AML-193 (cell line): ENCODE data around the gene RAPGEF6.
A peak's percentile ranks its signal among the peaks of the same experiment; 100 is the strongest.
"Not testable (repeated sequence)": the region's sequence is repeated elsewhere in the genome, so short reads cannot be mapped to it uniquely, and the experiment has no call there.

Source experiments
- DNase-seq, 2 experiments: peaks; one replicate each; lab custom pipeline; 2025; lab: John Stamatoyannopoulos, UW

RAPGEF6 gene

DNA sequence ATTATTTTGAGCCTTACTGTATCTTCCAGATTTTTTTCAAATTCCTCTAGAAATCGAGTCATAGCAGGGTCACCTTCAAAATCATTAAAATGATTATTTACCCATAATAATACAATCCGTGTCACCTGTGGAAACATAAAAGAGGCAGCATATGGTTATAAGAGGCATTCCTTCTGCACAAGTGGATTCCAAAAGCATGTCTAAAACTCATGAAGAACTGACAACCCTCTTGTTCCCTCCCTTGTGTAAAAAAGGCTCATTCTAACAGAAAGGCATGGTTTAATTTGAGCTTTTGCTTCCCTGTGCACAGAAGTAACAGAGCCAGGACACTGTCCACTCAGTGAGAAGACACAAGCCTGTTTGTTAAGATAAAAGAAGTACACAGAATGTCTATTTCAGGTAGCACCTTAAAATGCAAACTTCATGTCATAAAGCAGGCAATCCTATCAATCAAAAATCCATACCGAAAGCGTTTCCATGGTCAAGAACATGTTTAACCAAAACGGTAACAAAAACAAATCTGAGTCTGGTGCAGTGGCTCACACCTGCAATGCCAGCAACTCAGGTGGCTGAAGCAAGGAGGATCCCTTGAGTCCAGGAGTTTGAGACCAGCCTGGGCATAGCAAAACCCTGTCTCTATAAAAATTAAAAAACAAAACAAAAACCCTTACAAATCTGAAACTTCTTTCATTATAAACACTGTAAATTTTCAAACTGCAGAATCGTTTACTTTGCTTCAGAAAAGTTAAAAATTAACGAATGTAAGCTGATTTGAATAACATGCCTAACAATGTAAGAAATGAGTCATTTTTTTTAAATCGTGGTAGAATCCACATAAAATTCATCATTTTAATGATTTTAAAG lies 139.3 kb downstream of the RAPGEF6 start:
- no peak for DNase-seq

DNA sequence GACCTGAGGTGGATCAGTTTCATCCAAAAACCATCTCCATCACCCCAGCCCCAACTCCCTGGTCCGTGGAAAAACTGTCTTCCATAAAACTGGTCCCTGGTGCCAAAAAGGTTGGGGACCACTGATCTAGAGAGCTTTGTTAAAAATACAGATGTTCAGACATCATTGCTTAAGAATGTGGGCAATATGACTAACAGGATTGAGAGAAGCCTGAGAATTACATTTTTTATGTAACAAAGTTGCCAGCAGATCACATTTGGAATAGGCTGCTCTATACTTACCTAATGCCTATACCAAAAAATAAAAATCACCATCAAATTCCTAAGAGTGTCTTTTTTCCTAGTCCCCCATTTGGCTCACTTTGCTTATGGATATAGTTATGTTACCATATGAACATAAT lies 143.3 kb downstream of the RAPGEF6 start:
- DNase-seq, result no peak

DNA sequence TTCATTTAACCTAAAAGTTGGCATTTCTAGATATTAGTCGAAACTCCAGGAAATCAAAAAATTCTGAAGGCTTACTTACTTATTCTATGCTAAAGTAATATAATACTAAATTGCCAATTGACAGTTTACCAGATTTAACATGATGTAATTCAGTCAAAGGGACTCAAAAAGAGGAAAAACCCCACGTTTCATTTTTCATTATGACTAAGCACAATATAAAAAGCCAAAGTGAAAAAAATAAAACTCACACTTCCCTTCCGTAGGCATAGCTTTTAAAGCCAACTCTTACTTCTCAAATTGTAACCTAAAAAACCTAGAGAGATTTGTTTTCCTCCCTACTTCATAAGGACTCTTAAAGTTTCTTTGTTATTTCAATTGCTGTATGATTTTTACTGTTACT lies 146.6 kb downstream of the RAPGEF6 start:
- DNase-seq, result peak; percentile 16 to 58

DNA sequence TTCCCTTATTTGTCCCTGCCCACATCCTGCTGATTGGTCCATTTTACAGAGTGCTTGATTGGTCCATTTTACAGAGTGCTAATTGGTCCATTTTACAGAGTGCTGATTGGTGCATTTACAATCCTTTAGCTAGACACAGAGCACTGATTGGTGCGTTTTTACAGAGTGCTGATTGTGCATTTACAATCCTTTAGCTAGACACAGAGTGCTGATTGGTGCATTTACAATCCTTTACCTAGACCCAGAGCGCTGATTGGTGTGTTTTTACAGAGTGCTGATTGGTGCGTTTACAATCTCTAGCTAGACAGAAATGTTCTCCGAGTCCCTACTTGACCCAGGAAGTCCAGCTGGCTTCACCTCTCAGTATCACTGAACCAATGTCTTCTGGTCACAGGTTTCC lies 147.7 kb downstream of the RAPGEF6 start:
- DNase-seq, result not testable (repeated sequence)

DNA sequence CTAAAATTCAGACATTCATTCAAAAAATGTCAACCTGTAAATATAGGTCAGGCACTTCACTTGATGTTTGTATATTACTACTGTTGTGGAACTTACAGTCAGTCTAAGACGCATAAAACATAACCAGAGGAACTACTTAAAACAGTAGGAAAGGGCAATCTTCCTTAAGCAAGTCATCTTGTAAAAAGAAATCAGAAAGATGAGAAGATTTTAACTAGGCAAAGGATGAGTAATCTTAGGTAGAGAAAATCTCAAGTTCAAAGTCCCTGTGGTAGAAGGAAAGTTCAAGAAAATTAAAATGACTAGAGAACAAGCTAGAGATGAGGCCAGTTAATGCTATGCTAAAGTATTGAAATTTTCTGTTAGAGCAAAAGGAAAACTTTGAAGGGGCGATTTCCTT lies 152.4 kb downstream of the RAPGEF6 start:
- DNase-seq, result no peak

DNA sequence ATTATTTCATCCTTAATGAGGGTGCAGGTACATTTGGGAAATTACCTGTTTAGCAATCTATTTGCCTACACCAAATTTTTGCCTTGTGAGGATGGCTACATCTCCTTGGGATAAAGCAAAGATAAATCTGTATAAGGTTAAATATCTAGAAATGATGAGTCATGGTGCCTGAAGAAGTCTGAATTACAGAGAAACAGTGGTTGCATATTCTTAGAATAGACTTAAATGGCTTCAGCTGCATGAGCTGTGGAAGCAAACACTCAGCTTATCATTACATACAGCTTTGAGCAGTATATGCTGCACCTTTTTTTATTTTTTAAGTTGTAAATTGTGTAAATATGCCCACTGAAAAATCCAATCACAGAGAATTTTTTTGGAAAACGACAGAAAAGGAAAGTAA lies 153.5 kb downstream of the RAPGEF6 start:
- no peak for DNase-seq

DNA sequence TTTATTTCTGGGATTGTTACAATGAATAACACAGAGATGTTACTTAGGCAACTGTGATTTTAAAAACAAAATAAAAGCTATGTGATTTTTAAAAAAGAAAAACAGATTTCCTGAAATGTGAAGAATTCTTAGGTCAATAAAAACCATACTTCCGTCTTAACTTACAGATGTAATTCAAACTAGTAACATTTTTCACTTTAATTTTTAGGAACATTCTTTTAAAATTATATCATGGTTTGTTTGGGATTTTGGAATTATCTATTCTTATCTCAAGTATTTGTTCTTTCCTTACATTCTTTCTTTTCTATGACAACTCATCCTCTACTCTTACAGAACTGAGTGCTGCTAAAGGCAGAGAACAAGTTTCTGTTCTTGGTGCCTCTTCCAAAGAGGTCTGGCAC lies 159.5 kb downstream of the RAPGEF6 start:
- DNase-seq, result no peak

DNA sequence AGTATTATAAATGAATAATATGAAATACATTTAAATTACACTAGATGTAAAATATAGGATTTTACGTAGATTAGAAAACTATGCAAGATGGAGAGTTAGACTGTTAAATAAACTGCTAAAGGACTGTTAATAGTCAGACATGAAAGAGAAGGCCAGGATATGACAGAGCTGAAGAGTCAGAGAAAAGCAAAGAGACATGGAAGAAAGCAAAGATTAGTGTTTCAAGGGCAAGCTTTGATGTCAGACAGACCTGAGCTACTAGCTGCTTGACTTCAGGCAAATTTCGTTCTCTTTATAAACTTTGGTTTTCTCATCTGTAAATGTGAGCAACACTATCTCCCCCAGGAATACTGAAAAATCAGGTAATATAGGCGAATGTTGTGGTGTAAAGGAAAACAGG lies 161.3 kb downstream of the RAPGEF6 start:
- DNase-seq, result no peak

DNA sequence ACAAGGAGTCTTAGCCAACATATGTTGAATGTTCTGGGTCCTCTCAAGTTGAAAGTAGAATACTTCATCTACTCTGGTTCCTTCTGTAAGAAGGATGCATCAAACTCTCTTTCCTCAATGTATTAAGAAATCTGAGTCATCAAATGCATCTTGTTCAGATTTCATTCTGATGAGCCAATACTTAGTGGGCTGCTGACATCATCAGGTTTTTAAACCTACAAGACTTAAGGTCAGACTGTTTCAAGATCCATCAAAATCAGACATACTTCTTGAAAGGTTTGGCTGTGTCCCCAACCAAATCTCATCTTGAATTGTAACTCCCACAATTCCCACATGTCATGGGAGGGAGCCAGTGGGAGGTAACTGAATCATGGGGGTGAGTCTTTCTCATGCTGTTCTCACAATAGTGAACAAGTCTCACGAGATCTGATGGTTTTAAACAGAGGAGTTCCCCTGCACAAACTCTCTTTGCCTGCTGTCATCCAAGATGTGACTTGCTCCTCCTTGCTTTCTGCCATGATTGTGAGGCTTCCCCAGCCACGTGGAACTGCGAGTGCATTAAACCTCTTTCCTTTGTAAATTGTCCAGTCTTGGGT lies 168.8 kb downstream of the RAPGEF6 start:
- DNase-seq, result no peak

DNA sequence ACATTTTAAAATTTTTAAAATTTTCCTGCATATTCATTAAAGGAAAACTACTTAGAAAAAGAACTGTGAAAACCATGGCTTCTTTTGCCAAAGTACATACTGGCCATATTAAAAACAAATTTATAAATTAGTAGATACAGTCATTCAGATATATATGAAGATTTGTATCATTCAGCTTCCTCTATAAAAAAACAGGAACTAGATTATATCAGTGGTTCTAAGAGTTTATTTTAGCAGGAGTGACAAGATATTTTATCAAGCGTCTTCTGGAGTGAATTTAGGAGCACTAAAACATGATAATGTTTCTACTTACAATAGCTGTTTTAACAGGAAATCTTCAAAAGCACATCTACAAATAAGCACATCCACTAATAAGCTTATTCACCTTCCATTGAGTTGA lies 171.4 kb downstream of the RAPGEF6 start:
- DNase-seq, result peak; percentile 7 to 17

DNA sequence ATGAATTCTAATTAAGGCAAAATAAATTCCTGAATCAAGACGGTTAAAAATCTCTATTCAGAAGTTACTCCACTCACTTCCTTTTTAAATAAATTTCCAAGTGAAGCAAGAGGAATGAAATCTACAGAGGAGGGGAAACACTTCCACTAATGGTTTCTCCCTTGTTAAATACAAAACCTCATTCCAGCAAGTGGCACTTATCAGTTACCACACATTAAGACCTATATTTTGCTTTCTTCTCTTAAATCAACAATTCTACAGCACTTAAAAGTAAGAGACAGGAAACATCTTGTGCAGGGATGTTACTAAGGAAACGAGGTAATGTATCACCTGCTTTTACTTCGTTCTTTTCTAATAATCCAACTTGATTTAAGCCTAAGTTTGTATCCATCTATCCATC lies 172.6 kb downstream of the RAPGEF6 start:
- no peak for DNase-seq

DNA sequence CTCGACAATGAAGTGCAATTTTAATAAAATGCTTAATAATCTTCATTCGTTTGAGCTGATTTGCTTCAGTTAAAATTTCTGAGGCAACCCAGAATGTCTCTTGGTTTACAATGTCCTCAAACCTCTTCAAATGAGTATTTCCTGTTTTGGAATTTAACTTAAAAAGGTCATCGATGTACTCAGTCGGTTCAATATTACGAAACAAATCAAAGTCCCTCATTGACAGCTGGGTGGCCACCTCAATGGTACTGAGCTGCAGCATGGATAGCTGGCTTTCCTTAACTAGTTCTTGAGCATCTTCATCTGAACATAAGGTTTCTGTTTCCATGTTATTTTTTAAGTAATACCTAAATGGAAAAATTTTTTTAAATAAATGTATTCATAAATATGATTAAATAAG lies 173.3 kb downstream of the RAPGEF6 start:
- no peak for DNase-seq

DNA sequence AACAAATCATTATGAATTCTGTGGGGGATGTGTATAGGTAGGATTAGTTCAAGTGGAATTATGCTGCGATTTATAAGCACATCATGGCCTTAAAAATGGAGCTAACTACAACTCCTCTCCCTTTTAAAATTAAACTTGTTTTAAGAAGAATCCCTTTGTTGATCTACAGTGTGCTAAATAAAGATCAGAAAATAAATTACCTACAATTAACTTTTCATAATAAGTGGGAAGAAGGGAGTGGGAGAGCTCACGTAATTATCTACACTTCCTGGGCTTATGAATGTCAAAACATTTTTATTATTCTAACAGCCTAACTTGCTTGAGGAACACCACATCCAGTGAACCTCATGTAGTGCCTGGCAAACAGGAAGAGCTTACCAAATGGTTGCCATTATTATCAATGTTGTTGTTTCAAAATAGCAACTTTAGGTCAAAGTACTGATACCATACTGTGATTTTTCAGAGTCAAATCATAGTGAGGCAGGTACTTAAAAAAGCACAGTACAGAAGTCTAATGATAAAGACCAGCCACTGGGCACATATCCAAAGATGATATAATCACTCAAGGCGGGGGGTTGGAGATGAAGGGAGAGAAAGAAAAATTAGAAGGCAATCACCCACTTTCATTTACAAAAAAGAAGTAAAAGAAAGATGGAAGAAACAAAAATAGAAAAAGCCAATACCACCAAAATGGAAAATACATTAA lies 174.0 kb downstream of the RAPGEF6 start:
- no peak for DNase-seq

DNA sequence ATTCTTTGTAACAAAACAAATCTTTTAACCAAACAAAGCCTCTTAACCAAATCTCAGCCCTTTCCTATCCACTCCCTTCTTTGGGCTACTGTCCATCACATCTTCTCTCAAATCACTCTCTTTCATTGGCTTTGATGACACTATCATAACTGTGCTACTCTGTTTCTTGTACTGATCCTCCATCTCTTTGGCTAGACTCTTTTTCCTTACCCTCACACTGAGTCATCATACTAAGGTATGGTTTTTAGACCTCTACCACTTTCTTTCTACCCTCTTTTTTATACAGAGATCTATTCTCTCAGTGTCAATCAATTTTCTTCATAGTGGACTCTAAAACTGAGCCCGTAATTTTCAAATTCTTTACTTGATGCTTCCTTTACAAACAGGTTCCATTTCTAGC lies 174.9 kb downstream of the RAPGEF6 start:
- DNase-seq, result no peak

DNA sequence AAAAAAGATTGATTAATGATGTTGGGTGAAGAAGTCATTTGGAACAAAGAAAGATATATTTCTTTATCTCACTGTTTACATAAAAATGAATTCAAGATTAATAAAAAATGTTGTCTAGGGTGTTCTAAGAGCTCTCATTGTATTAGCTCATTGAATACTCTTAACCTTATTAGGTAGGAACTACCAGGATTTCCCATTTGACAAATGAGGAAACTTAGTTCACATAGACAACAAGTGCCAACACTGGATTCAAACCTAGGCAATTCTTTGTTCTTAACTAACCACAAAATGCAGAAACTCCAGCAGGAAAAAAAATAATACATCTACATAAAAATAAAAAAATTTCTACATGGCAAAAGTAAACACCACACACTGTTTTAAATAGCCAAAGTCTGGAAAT lies 175.8 kb downstream of the RAPGEF6 start:
- no peak for DNase-seq

DNA sequence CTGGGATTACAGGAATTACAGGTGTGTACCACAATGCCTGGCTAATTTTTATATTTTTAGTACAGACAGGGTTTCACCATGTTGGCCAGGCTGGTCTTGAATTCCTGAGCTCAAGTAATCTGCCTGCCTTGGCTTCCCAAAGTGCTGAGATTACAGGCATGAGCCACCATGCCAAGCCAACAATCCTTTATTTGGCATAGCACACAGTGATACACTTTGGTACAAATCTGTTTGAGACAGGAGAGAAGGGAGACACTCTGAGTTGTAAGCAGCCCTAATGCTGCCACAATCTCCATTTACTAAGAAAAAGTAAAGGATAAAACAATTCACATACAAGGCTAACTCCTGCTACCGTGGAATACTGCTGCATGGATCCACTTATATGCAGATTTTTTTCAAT lies 177.8 kb downstream of the RAPGEF6 start:
- no peak for DNase-seq

DNA sequence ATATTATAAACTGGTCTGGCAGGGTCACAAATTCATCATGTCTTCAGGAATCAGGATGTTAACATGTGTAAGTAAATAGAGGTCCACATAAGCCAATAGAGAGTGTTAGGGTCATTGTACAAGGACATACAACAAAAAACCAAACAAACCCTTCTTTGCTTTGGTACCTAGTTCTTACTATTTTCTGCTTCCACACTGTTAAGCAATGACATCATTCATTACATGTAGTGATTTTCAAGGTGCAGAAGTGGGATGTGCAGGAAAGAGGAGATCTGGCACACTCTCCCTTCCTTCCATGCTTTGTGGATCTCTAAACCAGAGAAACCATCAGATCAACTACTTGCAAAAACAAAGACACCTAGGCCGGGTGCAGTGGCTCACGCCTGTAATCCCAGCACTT lies 184.1 kb downstream of the RAPGEF6 start:
- DNase-seq, result no peak

DNA sequence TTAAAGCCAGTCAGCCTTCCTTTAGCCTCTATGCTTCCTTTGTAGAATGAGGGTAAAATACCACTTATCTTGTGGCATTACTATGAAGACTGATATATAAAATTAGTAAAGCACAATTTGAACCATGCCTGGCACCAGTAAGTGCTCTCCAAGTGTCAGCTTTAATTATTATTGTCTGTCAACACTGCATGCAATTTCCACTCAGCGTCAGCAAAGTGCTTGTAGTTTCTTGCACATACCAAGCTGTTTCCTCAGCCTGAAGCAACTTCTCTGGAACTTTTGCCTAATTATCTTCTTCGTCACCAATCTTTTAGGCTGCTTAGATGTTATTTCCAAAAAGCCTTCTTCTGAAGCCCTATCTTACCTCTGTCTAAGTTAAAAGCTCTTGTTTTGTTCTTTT lies 193.8 kb downstream of the RAPGEF6 start:
- no peak for DNase-seq

DNA sequence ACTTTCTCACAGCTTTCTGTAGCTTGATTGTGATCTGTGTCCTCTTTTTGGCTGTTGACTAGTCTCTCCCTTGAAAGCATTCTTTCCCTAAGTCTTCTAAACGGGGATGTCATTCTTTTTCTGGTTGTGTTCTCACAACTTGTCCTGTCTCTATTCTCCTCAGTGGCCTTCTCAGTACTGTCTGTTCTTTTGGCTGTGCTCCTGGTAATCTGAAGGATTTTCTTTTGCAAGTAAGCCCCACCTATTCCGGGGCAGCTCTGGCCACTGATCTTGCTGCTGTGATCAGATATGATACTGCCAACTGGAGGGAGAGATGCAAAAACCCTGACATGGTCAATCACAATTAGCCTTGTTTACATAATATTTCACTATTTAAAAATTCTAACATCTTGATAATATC lies 198.9 kb downstream of the RAPGEF6 start:
- DNase-seq, result no peak

DNA sequence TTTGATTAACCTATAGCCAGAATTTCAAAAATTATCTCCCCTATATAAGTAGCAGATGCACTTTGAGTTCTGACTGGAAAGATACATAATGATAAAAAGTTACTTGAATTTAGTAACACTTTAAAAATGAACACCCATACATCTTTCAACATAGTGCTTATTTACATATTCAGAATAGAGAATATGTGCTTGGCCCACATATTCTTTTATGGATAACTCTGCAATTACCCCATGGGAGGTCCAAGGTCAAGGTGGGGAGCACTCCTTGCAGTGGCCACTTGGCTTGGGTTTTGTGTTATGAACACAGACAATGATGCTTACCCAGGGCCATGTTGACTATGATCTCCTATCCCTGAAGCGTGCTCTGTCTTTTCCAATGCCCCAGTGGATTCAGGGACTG lies 201.9 kb downstream of the RAPGEF6 start:
- no peak for DNase-seq

DNA sequence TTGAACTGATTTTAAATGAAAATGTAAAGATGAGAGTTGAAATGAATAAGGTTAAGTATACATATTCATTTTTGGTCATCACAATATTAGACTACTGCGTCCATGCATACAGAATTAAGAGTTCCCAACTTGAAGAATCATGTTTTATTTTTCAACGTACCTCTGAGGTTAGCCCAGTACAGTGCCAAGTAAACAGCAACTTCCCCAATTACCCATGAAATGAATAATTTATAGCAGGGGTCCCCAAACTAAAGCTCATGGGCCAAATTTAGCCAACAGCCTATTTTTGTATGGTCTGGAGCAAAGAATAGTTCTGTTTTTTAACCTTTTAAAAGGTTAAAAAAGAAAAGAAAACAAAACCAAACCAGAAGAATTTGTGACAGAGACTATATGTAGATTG lies 203.2 kb downstream of the RAPGEF6 start:
- no peak for DNase-seq

DNA sequence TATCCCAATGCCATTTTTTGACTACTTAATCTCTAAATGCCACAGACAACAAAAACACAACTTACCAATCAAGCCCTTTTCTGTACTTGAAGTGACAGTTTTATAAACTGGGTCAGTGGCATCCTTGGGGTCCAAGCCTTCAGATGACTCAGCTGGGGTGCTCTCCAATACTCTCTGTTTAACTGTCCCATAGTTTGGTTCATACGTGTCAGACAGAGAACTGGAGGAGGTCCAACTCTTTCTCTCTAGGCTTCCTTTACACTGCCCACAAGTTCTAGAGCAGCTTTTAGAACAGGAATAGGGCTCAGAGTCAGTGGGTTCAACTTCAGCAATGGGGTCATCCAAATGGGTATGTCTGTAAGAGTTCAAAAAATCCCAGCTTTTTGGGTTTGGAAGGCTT lies 204.2 kb downstream of the RAPGEF6 start:
- DNase-seq, result no peak

DNA sequence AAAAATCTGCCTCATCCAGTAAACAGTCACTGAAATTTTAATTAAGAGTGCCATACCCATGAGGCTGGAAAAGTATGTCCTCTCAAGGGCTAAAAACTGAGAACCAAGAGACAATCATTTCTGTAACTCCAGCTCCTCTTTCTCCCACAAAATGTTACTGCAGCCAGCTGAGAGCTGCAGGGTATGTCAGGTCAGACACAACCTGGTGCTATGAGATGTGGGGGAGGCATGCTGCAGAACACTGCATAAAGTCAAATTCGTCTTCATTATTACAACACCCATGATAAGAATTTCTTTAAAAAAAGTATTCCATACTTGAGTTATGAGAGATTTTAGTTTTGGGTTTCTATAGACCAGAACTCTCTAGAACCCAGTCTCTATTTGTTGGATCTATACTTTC lies 209.0 kb downstream of the RAPGEF6 start:
- no peak for DNase-seq
